ENCODE results near the gene INPP5E. TPM values are rescaled to one million over a fixed set of nuclear protein-coding genes. Genes with fewer than 3 reads are reported as not detected.

INPP5E gene
- total RNA-seq, 4 donors from 2014 or later = 10.2 to 21.3 (median 13.4) TPM

GRCh38 chr9:136399176-136400037, 40.2 kb downstream of the INPP5E start:
- no peaks in the 10 kb centered on the region for H3K9me3 ChIP-seq
- TF ChIP-seq, protein P1, sequence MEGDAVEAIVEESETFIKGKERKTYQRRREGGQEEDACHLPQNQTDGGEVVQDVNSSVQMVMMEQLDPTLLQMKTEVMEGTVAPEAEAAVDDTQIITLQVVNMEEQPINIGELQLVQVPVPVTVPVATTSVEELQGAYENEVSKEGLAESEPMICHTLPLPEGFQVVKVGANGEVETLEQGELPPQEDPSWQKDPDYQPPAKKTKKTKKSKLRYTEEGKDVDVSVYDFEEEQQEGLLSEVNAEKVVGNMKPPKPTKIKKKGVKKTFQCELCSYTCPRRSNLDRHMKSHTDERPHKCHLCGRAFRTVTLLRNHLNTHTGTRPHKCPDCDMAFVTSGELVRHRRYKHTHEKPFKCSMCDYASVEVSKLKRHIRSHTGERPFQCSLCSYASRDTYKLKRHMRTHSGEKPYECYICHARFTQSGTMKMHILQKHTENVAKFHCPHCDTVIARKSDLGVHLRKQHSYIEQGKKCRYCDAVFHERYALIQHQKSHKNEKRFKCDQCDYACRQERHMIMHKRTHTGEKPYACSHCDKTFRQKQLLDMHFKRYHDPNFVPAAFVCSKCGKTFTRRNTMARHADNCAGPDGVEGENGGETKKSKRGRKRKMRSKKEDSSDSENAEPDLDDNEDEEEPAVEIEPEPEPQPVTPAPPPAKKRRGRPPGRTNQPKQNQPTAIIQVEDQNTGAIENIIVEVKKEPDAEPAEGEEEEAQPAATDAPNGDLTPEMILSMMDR (IDR thresholded peaks at IDR 0.05) = no peak
- no peak for TF ChIP-seq POLR2A (IDR thresholded peaks at IDR 0.05)
- peak overlapping the region; percentile 76 to 99 (median 98) for H3K4me3 ChIP-seq (replicated peaks in 1 of 3)
- peak overlapping the region in 1 of 3 donors; percentile 32 for H3K27ac ChIP-seq
- 2 to 5% methylated on average over 12 to 32 of the region's 67 CpGs for WGBS, 2 donors
- H3K27me3 ChIP-seq = no peaks in the 10 kb centered on the region
- H3K4me1 ChIP-seq = peaks cover 16 to 17% of the 10 kb centered on the region in 2 donors
- peaks cover 12 to 26% of the 10 kb centered on the region in 2 donors for H3K36me3 ChIP-seq
- DNase-seq = peak; percentile 9 to 15
- intact Hi-C loops (cut with DNase I) = loop anchor here (5.0 kb wide), 1 partner anchor 38 kb away; the partner anchor contains the start of gene INPP5E

DNA sequence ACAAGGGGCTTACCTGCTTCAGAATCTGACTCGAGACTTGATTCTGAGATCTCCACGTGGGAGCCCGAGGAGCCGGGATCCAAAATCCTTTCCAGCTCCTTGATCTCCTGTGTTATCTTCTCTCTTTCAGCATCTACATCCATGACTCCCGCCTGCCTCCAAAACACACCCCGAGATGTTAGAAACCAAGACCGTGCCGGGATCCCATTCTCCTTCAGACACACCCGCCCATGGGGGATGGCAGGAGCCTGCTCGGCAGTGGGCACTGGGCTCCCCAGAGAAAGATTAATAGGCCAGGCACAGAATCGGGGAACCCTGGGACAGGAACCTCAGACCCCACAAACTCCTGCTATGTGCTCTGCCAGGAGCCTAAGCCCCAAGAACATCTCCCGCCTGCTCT, 41.4 kb downstream of the INPP5E start:
- Histone ChIP-seq H3K4me3 (replicated peaks in 1 of 3) (no peak overlapping the region), H3K27me3 (no peaks in the 10 kb centered on the region), H3K36me3 (peaks cover 14 to 37% of the 10 kb centered on the region in 2 donors), H3K4me1 (peaks cover 16 to 17% of the 10 kb centered on the region in 2 donors), H3K9me3 (no peaks in the 10 kb centered on the region), H3K27ac (no peak overlapping the region)
- intact Hi-C loops (cut with DNase I) = no loop called here
- DNase-seq = no peak
- 93 to 96% methylated on average over 12 of the region's 12 CpGs for WGBS, 2 donors
- no peak for TF ChIP-seq POLR2A (IDR thresholded peaks at IDR 0.05)
- TF ChIP-seq, protein P1 (IDR thresholded peaks at IDR 0.05) = no peak

DNA sequence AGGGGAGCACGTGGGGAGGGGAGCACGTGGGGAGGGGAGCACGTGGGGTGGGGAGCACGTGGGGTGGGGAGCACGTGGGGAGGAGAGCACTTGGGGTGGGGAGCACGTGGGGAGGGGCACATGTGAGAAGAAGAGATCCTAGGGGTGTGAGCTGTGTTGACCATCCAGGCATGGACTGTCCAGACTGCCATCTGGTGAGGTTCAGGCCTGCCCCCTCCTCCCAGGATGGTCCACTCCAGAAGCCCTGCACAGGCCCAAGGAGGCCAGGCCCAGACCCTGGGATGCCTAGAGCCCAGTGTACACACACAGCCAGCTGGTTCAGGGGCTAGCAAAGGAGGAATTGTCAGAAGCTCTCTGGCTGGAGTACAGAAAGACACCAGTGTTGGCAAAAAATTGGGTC, 42.0 kb downstream of the INPP5E start:
- intact Hi-C loops (cut with DNase I) = no loop called here
- Histone ChIP-seq H3K27ac (no peak overlapping the region), H3K9me3 (no peaks in the 10 kb centered on the region), H3K36me3 (peaks cover 16 to 39% of the 10 kb centered on the region in 2 donors), H3K4me3 (replicated peaks in 1 of 3) (no peak overlapping the region), H3K27me3 (no peaks in the 10 kb centered on the region), H3K4me1 (peaks cover 16 to 17% of the 10 kb centered on the region in 2 donors)
- WGBS, 2 donors = 72 to 88% methylated on average over 6 of the region's 6 CpGs
- no peak for TF ChIP-seq POLR2A (IDR thresholded peaks at IDR 0.05)
- TF ChIP-seq, protein P1 (IDR thresholded peaks at IDR 0.05) = no peak
- DNase-seq = no peak

DNA sequence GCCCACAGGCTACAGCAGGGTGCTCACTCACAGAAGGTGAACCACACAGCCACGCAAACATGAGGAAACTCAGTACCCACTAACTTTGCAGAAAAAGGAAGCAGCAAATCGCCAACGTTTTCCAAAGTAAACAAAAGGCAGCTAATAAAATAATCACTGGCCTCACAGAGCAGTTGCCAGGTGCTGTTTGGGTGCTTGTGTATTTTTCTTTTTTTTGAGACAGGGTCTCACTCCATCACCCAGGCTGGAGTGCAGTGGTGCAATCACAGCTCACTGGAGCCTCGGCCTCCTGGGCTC, 43.5 kb downstream of the INPP5E start:
- no peak overlapping the region for H3K27ac ChIP-seq
- intact Hi-C loops (cut with DNase I) = no loop called here
- no peak overlapping the region for H3K4me3 ChIP-seq (replicated peaks in 1 of 3)
- peaks cover 16 to 17% of the 10 kb centered on the region in 2 donors for H3K4me1 ChIP-seq
- H3K9me3 ChIP-seq = no peaks in the 10 kb centered on the region
- TF ChIP-seq, protein P1 (IDR thresholded peaks at IDR 0.05) = no peak
- no peak for TF ChIP-seq POLR2A (IDR thresholded peaks at IDR 0.05)
- no peaks in the 10 kb centered on the region for H3K27me3 ChIP-seq
- peaks cover 16 to 50% of the 10 kb centered on the region in 2 donors for H3K36me3 ChIP-seq
- WGBS, 2 donors = 87 to 89% methylated on average over 4 of the region's 4 CpGs
- DNase-seq = no peak
